CD14-positive monocyte (primary cell): ENCODE measurements around the gene RAB24. TPM values are rescaled to one million over a fixed set of nuclear protein-coding genes. Genes with fewer than 3 reads are reported as not detected.
A peak's percentile ranks its signal among the peaks of the same experiment; 100 is the strongest.

Experiments used
- DNase-seq, 3 donors: peaks; one replicate each; pipeline ENCODE4 v3.0.0-alpha.2; 2011 to 2022
- H2AFZ ChIP-seq: 2 replicates; pipeline ENCODE4 v1.6.0; 2012; ENCODE audit warnings: mild to moderate bottlenecking, low read depth, low read length, inconsistent platforms; ENCODE audit not compliant: insufficient read depth, poor library complexity, severe bottlenecking
- H3K27ac ChIP-seq, 2 donors: 1 replicate in 1 of 2; 2 replicates in 1 of 2; pipeline ENCODE4 v1.5.1; 2012 to 2013; ENCODE audit warnings: low read length in 2 of 2, control low read depth in 1 of 2, inconsistent platforms in 1 of 2, low read depth in 1 of 2, mild to moderate bottlenecking in 1 of 2
- H3K27me3 ChIP-seq, 2 donors: one replicate each; pipeline versions ENCODE4 v1.6.0 to v1.6.1; 2011 to 2013; ENCODE audit warnings: low read length in 2 of 2; ENCODE audit not compliant: control insufficient read depth in 2 of 2, insufficient read depth in 2 of 2
- H3K36me3 ChIP-seq, 2 donors: replicated peaks in 1 of 2; 1 replicate in 1 of 2; 2 replicates in 1 of 2; pipeline versions ENCODE4 v1.5.1 to v1.6.1; 2012 to 2013; ENCODE audit warnings: low read length in 2 of 2, control low read depth in 1 of 2, inconsistent platforms in 1 of 2, mild to moderate bottlenecking in 1 of 2; ENCODE audit not compliant: insufficient read depth in 2 of 2, control insufficient read depth in 1 of 2
- H3K4me1 ChIP-seq, 2 donors: 1 replicate in 1 of 2; 2 replicates in 1 of 2; pipeline versions ENCODE4 v1.5.1 to v1.6.1; 2012 to 2013; ENCODE audit warnings: low read length in 2 of 2, control low read depth in 1 of 2, inconsistent platforms in 1 of 2, mild to moderate bottlenecking in 1 of 2, moderate library complexity in 1 of 2; ENCODE audit not compliant: insufficient read depth in 2 of 2, control insufficient read depth in 1 of 2
- H3K4me2 ChIP-seq: replicated peaks from 2 replicates; pipeline ENCODE3; 2012; ENCODE audit warnings: low read length, moderate library complexity, mild to moderate bottlenecking; ENCODE audit not compliant: poor library complexity, severe bottlenecking; ENCODE audit errors: extremely low read depth
- H3K4me3 ChIP-seq, 3 experiments: fragments of 200-600 bp in 1 of 3; sonication (generic) in 1 of 3; replicated peaks in 1 of 3; 1 replicate in 2 of 3; 2 replicates in 1 of 3; pipeline ENCODE4 v1.5.1; 2011 to 2013; ENCODE audit warnings: low read length in 3 of 3, mild to moderate bottlenecking in 3 of 3, control low read depth in 2 of 3, low read depth in 2 of 3, inconsistent platforms in 1 of 3, moderate library complexity in 1 of 3
- H3K79me2 ChIP-seq: 2 replicates; pipeline ENCODE4 v1.6.0; 2012; ENCODE audit warnings: mild to moderate bottlenecking, control low read depth, inconsistent platforms, low read length, moderate library complexity; ENCODE audit not compliant: insufficient read depth
- H3K9ac ChIP-seq: 2 replicates; pipeline ENCODE4 v1.6.0; 2017; ENCODE audit warnings: low read length, mild to moderate bottlenecking; ENCODE audit not compliant: insufficient read depth, poor library complexity, severe bottlenecking
- H3K9me3 ChIP-seq, 2 donors: replicated peaks in 1 of 2; 1 replicate in 1 of 2; 2 replicates in 1 of 2; pipeline versions ENCODE4 v1.5.1 to v1.6.1; 2012 to 2013; ENCODE audit warnings: low read length in 2 of 2, control low read depth in 1 of 2; ENCODE audit not compliant: control insufficient read depth in 1 of 2, insufficient read depth in 1 of 2
- H4K20me1 ChIP-seq: 2 replicates; pipeline ENCODE4 v1.6.0; 2012; ENCODE audit warnings: mild to moderate bottlenecking, low read length, control low read depth, moderate library complexity; ENCODE audit not compliant: insufficient read depth
- H3K27ac Mint-ChIP-seq, 7 donors: one replicate each; pipeline ENCODE4 v1.8.0; 2020; ENCODE audit warnings: mild to moderate bottlenecking in 7 of 7, mixed read lengths in 7 of 7, moderate library complexity in 6 of 7, inconsistent platforms in 2 of 7
- H3K27me3 Mint-ChIP-seq, 3 donors: one replicate each; pipeline ENCODE4 v1.8.0; 2021 to 2022; ENCODE audit warnings: low read depth in 3 of 3, mild to moderate bottlenecking in 3 of 3, mixed read lengths in 3 of 3, moderate library complexity in 3 of 3, inconsistent platforms in 1 of 3
- H3K36me3 Mint-ChIP-seq, 2 donors: one replicate each; pipeline ENCODE4 v1.8.0; 2020; ENCODE audit warnings: mixed read lengths in 2 of 2, inconsistent platforms in 1 of 2, mild to moderate bottlenecking in 1 of 2
- H3K4me1 Mint-ChIP-seq: one replicate; pipeline ENCODE4 v1.8.0; 2020; ENCODE audit warnings: mild to moderate bottlenecking, mixed read lengths
- H3K4me3 Mint-ChIP-seq, 2 donors: one replicate each; pipeline ENCODE4 v1.8.0; 2020; ENCODE audit warnings: mild to moderate bottlenecking in 2 of 2, mixed read lengths in 2 of 2, moderate library complexity in 1 of 2
- H3K9me3 Mint-ChIP-seq, 7 donors: one replicate each; pipeline ENCODE4 v1.8.0; 2020 to 2022; ENCODE audit warnings: mixed read lengths in 7 of 7, mild to moderate bottlenecking in 6 of 7, moderate library complexity in 6 of 7, inconsistent platforms in 2 of 7
- WGBS: methylation state at CpG from one replicate; pipeline ENCODE4 v1.1.5; 2013; ENCODE audit warnings: missing lambda C conversion rate; ENCODE audit not compliant: insufficient coverage; 5-methylcytosine and 5-hydroxymethylcytosine counted together
- intact Hi-C, 2 donors: fragments of 100-400 bp; cut with micrococcal nuclease; formaldehyde crosslinking; loops; one replicate each; pipeline versions ENCODE4 v1.15.0 to v1.15.1; 2023
- polyA plus RNA-seq, 3 donors: library from polyadenylated mRNA; depleted of rRNA in 1 of 3; unstranded in 2 of 3; stranded (reverse) in 1 of 3; fragments of 300-500 nt in 2 of 3; fragments of >200 nt in 1 of 3; fragmentation: Illumina TruSeq in 2 of 3; gene quantifications; 1 replicate in 2 of 3; 2 replicates in 1 of 3; pipeline ENCODE4 v1.2.3, GENCODE V29; 2012 to 2021
- TF ChIP-seq, protein P1 (sequence below): fragments of 200-600 bp; IDR thresholded peaks from one replicate; pipeline ENCODE4 v1.8.0; 2022; ENCODE audit warnings: antibody characterized with exemption, mild to moderate bottlenecking

RAB24 gene
- polyA plus RNA-seq, 3 donors = 74.3 to 465 (median 94.4) TPM

GRCh38 chr5:177330991-177331842 is 27.7 kb upstream of the RAB24 start:
- Histone ChIP-seq H3K36me3 (peaks cover 66 to 89% of the 10 kb centered on the region in 2 donors), H3K4me1 (peaks cover 2 to 6% of the 10 kb centered on the region in 2 donors), H3K27ac (no peak overlapping the region), H3K9ac (no peak overlapping the region), H2AFZ (no peak overlapping the region), H3K4me3 (no peak overlapping the region), H3K27me3 (no peaks in the 10 kb centered on the region), H3K4me2 (no peak overlapping the region), H3K9me3 (no peaks in the 10 kb centered on the region), H3K79me2 (no peaks in the 10 kb centered on the region), H4K20me1 (peaks cover 63% of the 10 kb centered on the region)
- Mint-ChIP-seq H3K27me3 (peaks cover 2 to 10% (median 8%) of the 10 kb centered on the region in 3 donors), H3K27ac (peak overlapping the region in 1 of 7 donors; percentile 57), H3K4me3 (no peak overlapping the region), H3K4me1 (peaks cover 23% of the 10 kb centered on the region), H3K9me3 (no peaks in the 10 kb centered on the region), H3K36me3 (peaks cover 72 to 91% of the 10 kb centered on the region in 2 donors)
- no peak for DNase-seq
- WGBS = 33% methylated on average over 23 of the region's 27 CpGs
- intact Hi-C loops = no loop called here
- TF ChIP-seq, protein P1, sequence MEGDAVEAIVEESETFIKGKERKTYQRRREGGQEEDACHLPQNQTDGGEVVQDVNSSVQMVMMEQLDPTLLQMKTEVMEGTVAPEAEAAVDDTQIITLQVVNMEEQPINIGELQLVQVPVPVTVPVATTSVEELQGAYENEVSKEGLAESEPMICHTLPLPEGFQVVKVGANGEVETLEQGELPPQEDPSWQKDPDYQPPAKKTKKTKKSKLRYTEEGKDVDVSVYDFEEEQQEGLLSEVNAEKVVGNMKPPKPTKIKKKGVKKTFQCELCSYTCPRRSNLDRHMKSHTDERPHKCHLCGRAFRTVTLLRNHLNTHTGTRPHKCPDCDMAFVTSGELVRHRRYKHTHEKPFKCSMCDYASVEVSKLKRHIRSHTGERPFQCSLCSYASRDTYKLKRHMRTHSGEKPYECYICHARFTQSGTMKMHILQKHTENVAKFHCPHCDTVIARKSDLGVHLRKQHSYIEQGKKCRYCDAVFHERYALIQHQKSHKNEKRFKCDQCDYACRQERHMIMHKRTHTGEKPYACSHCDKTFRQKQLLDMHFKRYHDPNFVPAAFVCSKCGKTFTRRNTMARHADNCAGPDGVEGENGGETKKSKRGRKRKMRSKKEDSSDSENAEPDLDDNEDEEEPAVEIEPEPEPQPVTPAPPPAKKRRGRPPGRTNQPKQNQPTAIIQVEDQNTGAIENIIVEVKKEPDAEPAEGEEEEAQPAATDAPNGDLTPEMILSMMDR = no peak

- no peak overlapping the region for H3K4me3 ChIP-seq
- H3K27ac Mint-ChIP-seq = peak overlapping the region in 1 of 7 donors; percentile 37
- H3K4me2 ChIP-seq = no peak overlapping the region
- WGBS = 100% methylated on average over 6 of the region's 6 CpGs
- intact Hi-C loops = no loop called here
- TF ChIP-seq, protein P1 = no peak
- no peak overlapping the region for H3K4me3 Mint-ChIP-seq
- no peak overlapping the region for H2AFZ ChIP-seq
- peaks cover 2 to 8% (median 7%) of the 10 kb centered on the region in 3 donors for H3K27me3 Mint-ChIP-seq
- H3K9me3 ChIP-seq = no peaks in the 10 kb centered on the region
- peaks cover 23% of the 10 kb centered on the region for H3K4me1 Mint-ChIP-seq
- no peaks in the 10 kb centered on the region for H3K9me3 Mint-ChIP-seq
- H3K27ac ChIP-seq = no peak overlapping the region
- H3K36me3 Mint-ChIP-seq = peaks cover 65 to 89% of the 10 kb centered on the region in 2 donors
- no peaks in the 10 kb centered on the region for H3K27me3 ChIP-seq
- no peak for DNase-seq
- H3K4me1 ChIP-seq = peaks cover 2 to 6% of the 10 kb centered on the region in 2 donors
- peaks cover 51% of the 10 kb centered on the region for H4K20me1 ChIP-seq
- no peaks in the 10 kb centered on the region for H3K79me2 ChIP-seq
- peaks cover 52 to 81% of the 10 kb centered on the region in 2 donors for H3K36me3 ChIP-seq
- no peak overlapping the region for H3K9ac ChIP-seq
Observed at GRCh38 chr5:177329883-177330282, 26.4 kb upstream of the RAB24 start.
